IPS-NIHi11 (cell line): ENCODE measurements around the gene CRIP2.

Experiments used
- DNase-seq: peaks from one replicate; pipeline ENCODE4 v3.0.0; 2012; ENCODE audit warnings: mixed read lengths, low spot score

CRIP2 gene

DNA sequence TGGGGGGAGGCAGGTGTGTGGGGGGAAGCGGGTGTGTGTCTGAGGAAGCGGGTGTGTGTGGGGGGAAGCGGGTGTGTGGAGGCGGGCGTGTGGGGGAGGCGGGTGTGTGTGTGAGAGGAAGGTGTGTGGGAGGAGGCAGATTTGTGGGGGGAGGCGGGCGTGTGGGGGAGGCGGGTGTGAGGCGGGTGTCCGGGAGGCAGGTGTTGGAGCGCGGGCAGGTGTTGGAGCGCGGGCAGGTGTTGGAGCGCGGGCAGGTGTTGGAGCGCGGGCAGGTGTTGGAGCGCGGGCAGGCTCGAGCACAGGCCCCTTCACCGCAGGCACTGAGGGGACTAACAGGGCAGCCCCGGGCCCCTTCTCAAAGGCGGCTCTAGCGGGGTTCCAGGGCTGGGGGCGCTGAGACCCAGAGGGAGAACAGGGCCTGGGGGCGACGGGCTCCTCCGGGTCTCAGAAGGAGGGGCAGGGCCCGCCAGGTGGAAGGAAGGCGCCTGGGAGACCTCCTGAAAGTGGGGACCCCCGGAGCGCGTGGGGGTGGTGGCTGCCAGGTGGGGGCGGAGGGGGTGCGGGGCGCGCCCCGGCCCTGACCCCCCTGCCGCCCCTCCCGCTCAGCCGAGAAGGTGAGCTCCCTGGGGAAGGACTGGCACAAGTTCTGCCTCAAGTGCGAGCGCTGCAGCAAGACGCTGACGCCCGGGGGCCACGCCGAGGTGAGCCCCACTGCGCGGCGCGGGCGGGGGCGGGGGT, 3.2 kb downstream of the CRIP2 start:
- DNase-seq, result no peak

DNA sequence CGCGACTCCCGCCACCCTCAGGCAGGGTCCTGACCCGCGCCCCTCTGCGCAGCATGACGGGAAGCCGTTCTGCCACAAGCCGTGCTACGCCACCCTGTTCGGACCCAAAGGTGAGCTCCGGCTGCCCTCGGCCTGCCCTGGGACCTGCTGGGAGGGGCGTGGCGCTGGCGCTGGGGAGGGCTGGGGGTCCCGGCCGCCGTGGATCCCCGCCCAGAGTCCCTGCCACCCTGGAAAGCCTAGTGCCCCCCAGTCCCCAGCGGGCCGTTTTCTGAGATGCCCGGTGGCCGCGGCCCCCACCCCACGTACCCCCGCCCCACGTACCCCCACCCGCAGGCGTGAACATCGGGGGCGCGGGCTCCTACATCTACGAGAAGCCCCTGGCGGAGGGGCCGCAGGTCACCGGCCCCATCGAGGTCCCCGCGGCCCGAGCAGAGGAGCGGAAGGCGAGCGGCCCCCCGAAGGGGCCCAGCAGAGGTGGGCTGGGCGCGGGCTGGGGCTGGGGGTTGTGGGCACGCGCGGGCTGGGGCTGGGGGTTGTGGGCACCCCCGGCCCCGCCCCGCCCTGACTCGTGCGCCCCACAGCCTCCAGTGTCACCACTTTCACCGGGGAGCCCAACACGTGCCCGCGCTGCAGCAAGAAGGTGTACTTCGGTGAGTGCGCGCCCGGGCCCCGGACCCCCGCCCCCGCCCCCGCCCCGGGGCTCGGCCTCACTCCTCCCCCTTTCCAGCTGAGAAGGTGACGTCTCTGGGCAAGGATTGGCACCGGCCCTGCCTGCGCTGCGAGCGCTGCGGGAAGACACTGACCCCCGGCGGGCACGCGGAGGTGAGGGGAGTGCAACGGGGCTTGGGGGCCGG, 4.0 kb downstream of the CRIP2 start:
- DNase-seq, result no peak

DNA sequence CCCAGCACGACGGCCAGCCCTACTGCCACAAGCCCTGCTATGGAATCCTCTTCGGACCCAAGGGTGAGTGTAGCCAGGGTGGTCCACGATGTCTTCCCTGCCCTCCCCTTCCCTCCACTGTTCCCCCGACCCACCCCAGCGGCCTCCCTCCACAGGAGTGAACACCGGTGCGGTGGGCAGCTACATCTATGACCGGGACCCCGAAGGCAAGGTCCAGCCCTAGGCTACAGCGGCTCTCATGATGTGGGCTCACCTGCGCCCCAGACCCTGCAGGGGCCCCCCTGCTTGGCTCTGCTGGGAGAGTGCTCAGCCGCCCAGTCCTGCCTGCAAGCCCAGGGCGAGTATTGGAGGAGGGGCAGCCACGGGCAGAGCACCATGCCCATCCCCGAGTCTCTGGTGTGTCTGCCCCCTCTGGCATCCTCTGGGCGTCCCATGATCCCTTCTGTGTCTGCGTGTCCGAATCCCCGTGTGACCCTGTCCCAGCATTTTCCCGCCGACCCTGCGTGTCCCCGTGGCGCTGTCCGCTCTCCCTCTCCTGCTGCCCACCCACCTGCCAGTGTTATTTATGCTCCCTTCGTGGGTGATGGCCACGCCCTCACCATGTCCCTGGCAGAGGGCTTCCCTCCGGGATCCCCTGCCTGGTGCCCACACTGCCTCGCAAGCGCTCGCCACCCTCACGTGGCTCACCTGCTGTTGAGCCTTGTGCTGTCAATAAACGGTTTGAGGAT, 5.0 kb downstream of the CRIP2 start:
- DNase-seq, result no peak

GRCh38 chr14:105480199-105480746, 5.7 kb downstream of the CRIP2 start:
- DNase-seq, result no peak

DNA sequence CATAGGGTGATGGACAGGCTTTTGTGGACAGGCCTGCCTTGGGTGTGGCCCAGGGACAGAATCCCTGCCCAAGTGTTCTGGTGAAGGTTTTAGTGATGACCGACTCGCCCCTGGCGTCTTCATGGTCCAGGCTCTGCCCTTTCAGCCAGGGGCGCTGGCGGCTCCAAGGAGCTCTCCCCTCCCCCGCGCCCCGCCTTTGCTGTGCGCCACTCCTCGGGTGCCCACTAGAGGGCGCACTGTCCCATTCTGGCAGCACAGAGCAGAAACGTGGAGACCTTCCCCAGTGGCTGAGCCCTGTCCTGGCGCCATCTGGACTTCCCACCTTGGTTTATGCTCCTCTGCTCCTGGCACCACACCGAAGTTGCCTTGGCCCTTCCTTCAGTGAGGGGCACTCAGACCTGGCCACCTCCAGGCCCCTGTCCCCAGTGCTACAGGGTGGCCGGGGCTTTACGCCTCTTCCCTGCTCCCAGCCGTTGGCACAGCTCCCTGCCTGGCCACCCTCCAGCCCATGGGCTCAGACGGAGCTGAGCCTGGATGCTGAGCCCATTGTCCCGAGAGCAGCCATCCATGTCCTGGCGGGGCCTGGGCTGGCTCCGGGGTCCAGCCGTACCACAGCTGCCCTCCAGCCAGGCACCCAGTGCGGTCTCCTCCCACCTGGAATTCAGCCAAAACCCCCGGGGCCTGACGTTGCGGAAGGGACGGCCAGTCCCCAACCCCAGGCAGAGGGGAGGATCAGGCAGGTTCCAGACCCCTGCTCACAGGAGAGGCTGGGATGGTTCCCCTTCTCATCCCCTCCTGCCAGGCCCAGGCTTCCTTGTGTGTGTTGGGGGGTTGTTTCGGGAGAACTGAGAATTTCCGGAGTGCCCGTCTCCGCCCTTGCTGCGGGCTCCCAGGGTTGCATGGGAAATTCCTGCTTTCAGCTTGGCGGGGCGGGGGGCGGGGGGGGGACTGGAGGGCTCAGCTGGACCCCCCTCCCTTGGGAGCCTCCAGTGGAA, 6.5 kb downstream of the CRIP2 start:
- peak; percentile 87 for DNase-seq

DNA sequence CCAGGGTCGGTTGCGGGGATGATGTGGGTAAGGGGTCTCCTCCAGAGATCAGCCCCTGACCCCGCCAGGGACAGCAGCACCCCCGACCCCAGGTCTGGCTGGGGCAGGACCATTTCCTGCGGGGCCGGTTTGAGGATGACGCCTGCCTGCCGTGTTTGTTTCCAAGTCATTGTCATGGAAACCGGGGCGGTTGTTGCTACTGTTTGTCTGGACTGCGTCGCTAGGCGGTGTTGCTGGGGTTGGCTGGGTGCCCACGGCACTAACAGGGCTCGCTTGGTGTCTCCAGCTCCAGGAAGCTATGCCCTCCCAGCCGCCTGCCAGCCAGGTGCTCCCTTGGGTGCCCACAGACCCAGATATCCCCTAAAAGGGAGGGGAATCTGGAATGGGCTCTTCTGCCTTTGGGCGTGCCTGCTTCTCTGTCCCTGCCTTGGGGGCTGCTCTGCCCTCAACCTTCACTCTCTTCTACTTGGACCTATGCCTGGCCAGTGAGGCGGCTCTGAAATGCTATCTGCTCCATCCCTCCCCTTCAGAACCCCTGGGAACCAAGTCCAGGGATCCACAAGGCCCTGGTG, 7.4 kb downstream of the CRIP2 start:
- peak; percentile 79 for DNase-seq

GRCh38 chr14:105482486-105483110, 8.0 kb downstream of the CRIP2 start:
- DNase-seq, result no peak

DNA sequence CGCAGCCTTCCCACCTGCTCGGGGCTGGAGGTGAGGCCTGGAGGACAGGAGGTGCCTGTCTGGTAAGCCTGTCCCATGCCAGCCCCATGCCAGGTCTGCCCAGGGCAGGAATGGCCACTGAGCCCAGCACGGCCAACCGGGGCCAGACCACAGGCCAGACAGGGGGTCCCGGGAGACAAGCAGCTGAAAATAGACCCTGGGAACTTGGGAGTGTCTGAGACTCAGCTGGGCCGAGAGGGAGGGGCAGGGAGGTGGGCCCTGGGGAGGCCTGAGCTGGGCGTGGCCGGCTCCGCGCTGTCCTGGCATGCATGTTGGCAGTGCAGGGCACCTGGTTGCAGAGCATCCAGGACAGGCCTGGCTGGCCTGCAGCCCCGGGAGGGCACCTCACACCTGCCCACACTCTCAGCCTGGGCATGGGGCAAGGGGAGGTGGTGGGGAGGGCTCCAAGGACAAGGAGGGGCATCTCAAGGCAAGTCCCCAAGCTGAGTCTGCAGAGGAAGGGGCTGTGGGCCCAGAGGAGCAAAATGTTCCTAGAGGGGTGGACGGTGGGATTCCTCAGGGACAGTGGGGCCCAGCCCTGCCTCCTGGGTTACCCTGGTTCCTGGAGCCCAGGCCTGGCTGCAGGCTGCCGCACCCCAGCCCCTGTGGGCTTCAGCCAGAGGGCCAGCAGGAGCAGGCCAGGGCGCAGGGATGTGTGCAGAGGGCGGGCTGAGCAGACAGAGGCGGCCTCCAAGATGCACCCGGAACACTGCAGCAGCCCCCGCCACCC, 8.9 kb downstream of the CRIP2 start:
- DNase-seq, result no peak

DNA sequence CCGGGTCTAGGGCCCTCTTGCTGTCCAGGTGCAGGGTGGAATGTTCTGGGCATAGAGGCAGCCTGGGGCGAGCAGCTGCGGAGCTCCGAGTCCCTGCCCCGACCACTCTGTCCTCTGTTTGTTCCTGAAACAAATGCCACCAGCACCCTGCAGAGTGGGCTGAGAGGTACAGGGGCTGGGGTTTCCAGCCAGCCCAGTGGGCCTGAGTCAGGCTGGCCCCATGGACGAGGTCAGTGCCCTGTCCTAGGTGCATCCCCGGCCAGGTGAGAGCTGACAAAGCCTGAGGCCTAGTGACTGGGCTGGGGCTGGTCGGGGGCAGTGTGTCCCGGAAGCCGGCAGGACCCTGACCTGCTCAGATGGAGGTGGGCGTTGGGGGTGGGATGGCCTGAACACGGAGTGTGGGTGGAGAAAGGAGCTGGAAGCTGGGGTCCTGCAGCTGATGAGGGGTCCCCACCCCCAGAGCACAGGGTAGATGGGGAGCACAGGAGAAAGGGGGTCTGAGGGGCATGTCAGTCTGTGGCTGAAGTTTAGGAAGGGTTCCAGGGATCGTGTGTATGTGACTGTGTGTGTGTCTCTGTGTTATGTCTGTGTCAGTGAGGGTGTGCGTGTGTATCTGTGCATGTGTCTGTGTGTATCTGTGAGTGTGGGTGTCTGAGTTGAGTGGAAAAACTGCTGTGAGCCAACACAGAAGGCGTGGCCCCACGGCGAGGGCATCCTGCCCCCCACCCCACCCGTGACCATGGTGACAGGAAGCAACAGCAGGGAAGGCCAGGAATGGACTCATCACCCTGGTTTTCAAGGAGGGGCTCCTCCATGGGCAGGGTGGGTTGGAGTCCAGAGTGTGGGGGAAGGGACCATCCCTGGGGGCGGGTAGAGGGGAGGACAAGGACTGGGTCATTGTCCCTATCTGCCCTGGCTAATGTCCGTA, 9.7 kb downstream of the CRIP2 start:
- no peak for DNase-seq

DNA sequence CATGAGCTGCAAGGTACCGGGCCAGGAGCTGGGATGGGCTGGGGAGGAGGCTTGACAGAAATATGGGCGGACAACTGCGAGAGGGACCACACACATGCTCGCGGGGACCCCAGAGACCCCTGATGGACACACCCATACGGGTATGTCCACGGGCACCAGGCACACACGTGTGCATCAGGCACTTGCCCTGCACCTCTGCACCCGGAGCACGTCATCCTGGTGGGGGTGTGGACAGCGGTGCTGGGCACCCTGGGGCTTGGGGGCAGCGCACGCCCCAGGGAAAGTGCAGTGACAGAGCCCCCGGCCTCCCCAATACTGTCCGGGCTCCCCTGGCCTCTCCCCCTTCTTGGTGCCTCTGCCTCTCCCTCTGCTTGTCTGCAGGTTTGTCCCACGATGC, 10.4 kb downstream of the CRIP2 start:
- no peak for DNase-seq

DNA sequence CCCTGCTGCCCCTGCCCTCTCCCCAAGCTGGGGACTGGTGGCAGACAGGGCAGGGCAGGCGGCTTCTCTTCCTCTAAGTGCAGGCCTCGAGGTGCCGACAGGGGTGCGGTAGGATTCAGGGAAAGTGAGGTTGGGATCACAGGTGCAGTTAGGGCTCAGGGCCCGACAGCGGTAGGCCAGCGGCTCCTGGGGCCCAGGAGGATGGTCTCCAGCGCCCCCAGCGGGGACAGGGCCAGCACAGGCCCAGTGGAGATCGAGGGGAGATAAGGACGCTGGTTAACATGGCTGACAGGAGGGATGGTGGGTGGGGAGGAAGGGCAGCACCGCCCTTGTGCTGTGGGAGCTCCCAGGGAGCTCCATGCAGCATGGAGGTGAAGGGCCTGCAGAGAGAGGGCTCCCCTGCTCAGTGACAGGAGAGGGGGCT, 11.1 kb downstream of the CRIP2 start:
- DNase-seq, result peak; percentile 70

GRCh38 chr14:105486163-105486973, 11.7 kb downstream of the CRIP2 start, which contains the start of gene CRIP1:
CRIP1 (plus strand) TSS chr14:105486886; CDS start chr14:105487260, 374 bp downstream.
- DNase-seq, result no peak

DNA sequence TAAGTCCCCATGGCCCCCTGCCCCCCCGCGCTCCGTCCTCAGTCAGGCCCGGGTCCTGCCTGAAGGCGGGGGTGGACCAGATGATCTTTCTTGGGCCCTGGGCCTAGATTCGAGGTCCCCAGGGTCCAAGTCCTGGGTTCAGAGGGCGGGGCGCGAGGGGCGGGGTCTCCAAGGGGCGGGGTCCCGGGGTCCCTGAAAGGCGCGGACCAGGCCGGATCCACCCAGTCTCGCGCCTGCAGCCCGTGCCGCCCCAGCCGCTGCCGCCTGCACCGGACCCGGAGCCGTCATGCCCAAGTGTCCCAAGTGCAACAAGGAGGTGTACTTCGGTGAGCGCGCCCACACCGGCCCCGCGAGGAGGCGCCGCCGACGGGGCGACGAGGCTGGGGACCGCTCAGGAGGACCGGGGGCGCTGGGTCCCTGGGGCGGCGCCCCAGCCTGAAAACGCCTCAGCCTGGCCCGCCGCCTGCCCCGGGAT, 12.4 kb downstream of the CRIP2 start:
- DNase-seq, result no peak

GRCh38 chr14:105487449-105487985, 12.9 kb downstream of the CRIP2 start:
- DNase-seq, result no peak

GRCh38 chr14:105487986-105488777, 13.6 kb downstream of the CRIP2 start:
- no peak for DNase-seq
